RPMI7951 (cell line): Measurements from ENCODE around the gene YBX3. TPM values are rescaled to one million over a fixed set of nuclear protein-coding genes. Genes with fewer than 3 reads are reported as not detected.
"Not testable (repeated sequence)": the region's sequence is repeated elsewhere in the genome, so short reads cannot be mapped to it uniquely, and the experiment has no call there.

Source experiments
- DNase-seq: peaks from one replicate; pipeline ENCODE4 v3.0.0-alpha.2; 2012; ENCODE audit warnings: low read depth
- total RNA-seq: library from RNA; depleted of rRNA; stranded (reverse); fragments of >200 nt; shearing (Covaris generic); gene quantifications from 2 replicates; pipeline ENCODE4 v1.2.3, GENCODE V29; 2014; rRNA removed

The YBX3 gene
- total RNA-seq: 36.4 and 44.9 TPM in 2 replicates

- peak; percentile 78 for DNase-seq
Measured at GRCh38 chr12:10722905-10723746, at the start of gene YBX3. TSS of gene YBX3 (minus strand) at chr12:10723323. CDS start at chr12:10723111, 212 bp downstream.

GRCh38 chr12:10771132-10771733 lies 48.1 kb upstream of the YBX3 start:
- peak; percentile 17 for DNase-seq

GRCh38 chr12:10759657-10760056 lies 36.5 kb upstream of the YBX3 start:
- DNase-seq: no peak

- no peak for DNase-seq
Measured at GRCh38 chr12:10756194-10756593, 33.1 kb upstream of the YBX3 start.

- peak; percentile 8 for DNase-seq
Measured at GRCh38 chr12:10753059-10753458, 29.9 kb upstream of the YBX3 start.

- DNase-seq: no peak
Measured at GRCh38 chr12:10750385-10750727, 27.2 kb upstream of the YBX3 start.

GRCh38 chr12:10749700-10750384 lies 26.7 kb upstream of the YBX3 start:
- peak; percentile 87 for DNase-seq

GRCh38 chr12:10747730-10748129 lies 24.6 kb upstream of the YBX3 start:
- no peak for DNase-seq

- DNase-seq: not testable (repeated sequence)
Measured at GRCh38 chr12:10743420-10743819, 20.3 kb upstream of the YBX3 start.

GRCh38 chr12:10741845-10742244 lies 18.7 kb upstream of the YBX3 start:
- no peak for DNase-seq

GRCh38 chr12:10740182-10740581 lies 17.1 kb upstream of the YBX3 start:
- DNase-seq: no peak

GRCh38 chr12:10739157-10740118 lies 16.3 kb upstream of the YBX3 start:
- no peak for DNase-seq

- DNase-seq: no peak
Measured at GRCh38 chr12:10737249-10737648, 14.1 kb upstream of the YBX3 start.

GRCh38 chr12:10736463-10736862 lies 13.3 kb upstream of the YBX3 start:
- DNase-seq: no peak

GRCh38 chr12:10735428-10735827 lies 12.3 kb upstream of the YBX3 start:
- no peak for DNase-seq

- no peak for DNase-seq
Measured at GRCh38 chr12:10732549-10732948, 9.4 kb upstream of the YBX3 start.

- DNase-seq: no peak
Measured at GRCh38 chr12:10732066-10732465, 8.9 kb upstream of the YBX3 start.

- no peak for DNase-seq
Measured at GRCh38 chr12:10730559-10730958, 7.4 kb upstream of the YBX3 start.

GRCh38 chr12:10728091-10728490 lies 5.0 kb upstream of the YBX3 start:
- DNase-seq: no peak

GRCh38 chr12:10726945-10727344 lies 3.8 kb upstream of the YBX3 start:
- DNase-seq: no peak

- DNase-seq: no peak
Measured at GRCh38 chr12:10725003-10725402, 1.9 kb upstream of the YBX3 start.

- peak; percentile 60 for DNase-seq
Measured at GRCh38 chr12:10722502-10722904, 620 bp downstream of the YBX3 start.
